Mucosa of rectum (tissue), 2 donors: ENCODE data around the gene MAP7D2.
"Not testable (repeated sequence)": the region's sequence is repeated elsewhere in the genome, so short reads cannot be mapped to it uniquely, and the experiment has no call there.

Experiments used
- H3K27ac ChIP-seq, 2 donors: one replicate each; pipeline ENCODE4 v1.7.0; 2013; ENCODE audit warnings: inconsistent platforms in 2 of 2, low read depth in 2 of 2, low read length in 2 of 2
- H3K27me3 ChIP-seq, 2 donors: one replicate each; pipeline ENCODE4 v1.7.0; 2013; ENCODE audit warnings: low read length in 2 of 2; ENCODE audit not compliant: control insufficient read depth in 2 of 2, insufficient read depth in 2 of 2
- H3K36me3 ChIP-seq, 2 donors: one replicate each; pipeline ENCODE4 v1.7.0; 2013; ENCODE audit warnings: low read length in 2 of 2; ENCODE audit not compliant: control insufficient read depth in 2 of 2, insufficient read depth in 2 of 2
- H3K4me1 ChIP-seq, 2 donors: one replicate each; pipeline ENCODE4 v1.7.0; 2013; ENCODE audit warnings: low read length in 2 of 2, mild to moderate bottlenecking in 1 of 2; ENCODE audit not compliant: control insufficient read depth in 2 of 2, insufficient read depth in 2 of 2
- H3K4me3 ChIP-seq, 2 donors: one replicate each; pipeline ENCODE4 v1.7.0; 2013; ENCODE audit warnings: low read length in 2 of 2
- H3K9ac ChIP-seq, 2 donors: one replicate each; pipeline ENCODE4 v1.7.0; 2013; ENCODE audit warnings: low read length in 2 of 2, low read depth in 1 of 2, mild to moderate bottlenecking in 1 of 2
- H3K9me3 ChIP-seq, 2 donors: one replicate each; pipeline ENCODE4 v1.7.0; 2013; ENCODE audit warnings: low read length in 2 of 2; ENCODE audit not compliant: control insufficient read depth in 2 of 2
- donor health status: healthy.
- donor health status: Normal muscosa, but diverticular disease.

Gene MAP7D2

DNA sequence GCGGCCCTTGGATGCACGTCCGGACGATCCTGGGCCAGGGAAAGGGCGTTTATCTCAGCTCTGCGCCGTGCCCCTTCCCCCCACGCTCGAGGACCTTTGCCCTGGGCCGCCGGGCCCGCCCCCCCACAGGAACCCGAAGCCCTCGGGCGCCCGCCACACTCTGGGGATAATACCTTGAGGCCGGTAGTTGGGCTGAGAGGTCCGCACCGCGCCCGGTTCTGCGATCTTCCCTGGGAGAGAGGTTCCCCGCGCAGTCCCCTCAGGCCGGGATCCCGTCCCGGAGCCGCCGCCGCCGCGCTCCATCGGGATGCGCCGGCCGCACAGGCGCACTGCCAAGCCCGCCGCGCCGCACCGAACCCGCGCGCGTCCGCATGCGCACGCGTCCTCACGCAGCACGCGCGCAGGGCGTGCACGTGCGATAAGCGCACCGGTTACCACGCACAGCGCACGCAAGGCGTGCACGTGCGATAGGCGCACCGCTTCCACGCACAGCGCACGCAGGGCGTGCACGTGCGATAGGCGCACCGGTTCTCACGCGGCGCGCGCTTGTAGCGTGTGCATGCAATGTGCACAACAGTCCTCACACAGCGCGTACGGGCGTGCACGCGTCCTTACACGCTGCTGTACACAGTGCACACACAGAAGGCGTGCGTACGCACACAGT lies at the start of gene MAP7D2:
MAP7D2 (minus strand) TSS at position 331 of the 664 bp plus-strand sequence; CDS start at position 303, 28 bp downstream.
- H3K4me3 ChIP-seq = peak within 1 kb of the TSS; percentile 20 to 26
- no peak within 1 kb of the TSS for H3K27ac ChIP-seq
- H3K27me3 ChIP-seq = peaks cover 7 to 11% of the 10 kb centered on the region in 2 donors
- H3K9me3 ChIP-seq = peaks cover 0 to 2% of the 10 kb centered on the region in 2 donors
- H3K36me3 ChIP-seq = no peaks in the 10 kb centered on the region
- peaks cover 0 to 3% of the 10 kb centered on the region in 2 donors for H3K4me1 ChIP-seq
- no peak within 1 kb of the TSS for H3K9ac ChIP-seq

DNA sequence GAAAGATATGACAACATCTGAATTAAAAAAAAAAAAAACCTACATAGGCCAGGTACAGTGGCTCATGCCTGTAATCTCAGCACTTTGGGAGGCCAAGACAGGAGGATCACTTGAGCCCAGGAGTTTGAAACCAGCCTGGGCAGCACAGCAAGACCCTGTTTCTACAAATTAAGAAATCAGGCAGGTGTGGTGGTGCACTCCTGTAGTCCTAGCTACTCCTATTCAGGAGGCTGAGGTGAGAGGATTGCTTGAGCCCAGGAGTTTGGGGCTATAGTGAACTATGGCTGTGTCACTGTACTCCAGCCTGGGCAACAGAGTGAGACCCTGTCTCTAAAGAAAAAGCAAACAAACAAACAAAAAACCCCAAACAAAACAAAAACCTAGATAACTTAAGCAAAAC lies 45.8 kb upstream of the MAP7D2 start:
- H3K36me3 ChIP-seq = peaks cover 8 to 21% of the 10 kb centered on the region in 2 donors
- not testable (repeated sequence) for H3K4me1 ChIP-seq, H3K27ac ChIP-seq, H3K4me3 ChIP-seq, H3K9ac ChIP-seq, H3K27me3 ChIP-seq, H3K9me3 ChIP-seq

DNA sequence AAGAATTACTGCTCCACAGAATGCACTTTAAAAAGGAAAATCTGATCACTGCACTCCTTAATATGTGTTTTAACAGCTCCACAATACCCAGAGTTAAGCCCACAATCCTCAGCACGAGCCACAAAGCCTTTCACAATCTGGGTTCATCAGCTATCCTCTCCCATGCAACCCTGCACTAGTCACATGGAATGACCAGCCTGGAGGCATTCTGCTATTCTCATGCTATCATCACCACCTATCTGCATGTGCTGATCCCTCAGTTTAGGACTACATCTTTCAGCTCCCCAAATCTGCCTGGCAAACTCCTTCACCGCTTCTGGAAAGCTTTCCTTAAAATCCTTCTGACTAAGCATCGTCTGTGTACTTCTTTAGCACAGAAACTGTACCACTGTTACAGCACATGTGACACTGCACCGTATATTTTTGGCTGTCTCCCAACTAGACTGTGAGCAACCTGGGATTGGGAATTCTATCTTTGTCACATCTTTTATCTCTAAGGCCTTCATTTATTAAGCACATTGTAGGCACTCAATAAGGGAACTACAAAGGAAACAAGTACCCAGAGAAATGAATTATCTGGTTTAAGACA lies 43.2 kb upstream of the MAP7D2 start:
- Histone ChIP-seq H3K27me3 (no peaks in the 10 kb centered on the region), H3K27ac (no peak overlapping the region), H3K4me1 (no peaks in the 10 kb centered on the region), H3K36me3 (peaks cover 19 to 20% of the 10 kb centered on the region in 2 donors), H3K9me3 (no peaks in the 10 kb centered on the region), H3K4me3 (no peak overlapping the region), H3K9ac (no peak overlapping the region)

DNA sequence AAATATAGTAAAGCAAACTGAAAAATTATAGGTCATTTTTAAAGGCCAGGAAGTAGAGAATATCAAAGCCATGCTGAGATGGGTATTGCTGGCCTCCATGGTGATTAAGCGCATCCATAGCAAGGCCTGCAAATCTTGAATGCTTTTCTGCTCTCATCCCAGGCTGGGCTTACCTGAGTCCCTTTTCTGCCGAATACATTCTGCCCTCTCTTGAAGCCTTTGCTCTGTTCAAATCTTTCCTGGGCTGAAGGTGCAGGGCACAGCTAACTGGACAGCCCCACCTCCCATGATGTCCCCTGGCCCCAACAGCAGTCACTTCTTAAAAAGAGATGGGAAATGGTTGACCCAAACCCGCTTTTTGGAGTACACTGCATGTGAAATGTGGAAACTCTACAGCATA lies 35.0 kb upstream of the MAP7D2 start:
- H3K27ac ChIP-seq = no peak overlapping the region
- no peak overlapping the region for H3K9ac ChIP-seq
- H3K9me3 ChIP-seq = no peaks in the 10 kb centered on the region
- no peaks in the 10 kb centered on the region for H3K27me3 ChIP-seq
- H3K4me3 ChIP-seq = no peak overlapping the region
- H3K4me1 ChIP-seq = no peaks in the 10 kb centered on the region
- H3K36me3 ChIP-seq = peaks cover 10 to 16% of the 10 kb centered on the region in 2 donors

DNA sequence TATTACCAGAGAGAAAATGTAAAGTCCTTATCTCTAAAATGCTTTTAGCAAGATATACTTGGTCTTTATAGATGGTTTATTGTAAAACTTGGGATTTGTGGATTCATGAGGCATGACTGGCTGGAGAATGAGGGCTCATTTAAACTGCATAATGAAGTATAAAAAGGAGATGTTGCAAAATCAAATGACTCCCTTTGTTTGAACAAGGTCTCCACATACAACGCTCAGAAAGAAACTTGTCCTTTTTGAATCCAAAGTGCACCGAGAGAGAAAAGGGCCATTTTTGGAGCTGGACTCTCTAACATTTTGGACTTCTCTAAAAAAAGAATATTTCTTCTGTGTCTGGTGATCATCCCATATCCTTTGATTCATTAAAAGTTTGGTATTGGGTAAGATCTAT lies 32.6 kb upstream of the MAP7D2 start:
- no peak overlapping the region for H3K27ac ChIP-seq
- no peak overlapping the region for H3K4me3 ChIP-seq
- H3K9ac ChIP-seq = no peak overlapping the region
- no peaks in the 10 kb centered on the region for H3K4me1 ChIP-seq
- no peaks in the 10 kb centered on the region for H3K9me3 ChIP-seq
- H3K36me3 ChIP-seq = peaks cover 2 to 6% of the 10 kb centered on the region in 2 donors
- H3K27me3 ChIP-seq = no peaks in the 10 kb centered on the region

DNA sequence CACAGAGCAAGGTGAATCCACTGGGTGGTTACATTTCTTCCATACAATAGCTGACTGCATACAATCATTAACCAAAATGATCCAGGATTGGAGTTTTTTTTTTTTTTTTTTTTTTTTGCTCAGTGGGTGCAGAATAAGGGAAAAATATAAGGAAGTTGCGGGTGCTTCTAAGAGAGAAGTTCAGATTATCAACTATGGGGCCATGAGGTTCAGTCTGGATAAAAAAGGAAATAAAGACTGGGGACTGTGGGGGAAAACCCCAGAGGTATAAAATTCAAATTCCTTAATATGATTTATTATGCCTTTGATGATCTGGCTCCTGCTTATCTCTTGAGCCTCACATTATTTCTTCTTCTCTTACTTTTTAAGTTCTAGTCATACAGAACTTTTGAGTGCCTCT lies 30.9 kb upstream of the MAP7D2 start:
- no peaks in the 10 kb centered on the region for H3K4me1 ChIP-seq
- H3K27ac ChIP-seq = no peak overlapping the region
- H3K9me3 ChIP-seq = no peaks in the 10 kb centered on the region
- no peaks in the 10 kb centered on the region for H3K27me3 ChIP-seq
- no peak overlapping the region for H3K4me3 ChIP-seq
- no peak overlapping the region for H3K9ac ChIP-seq
- peaks cover 1 to 2% of the 10 kb centered on the region in 2 donors for H3K36me3 ChIP-seq

DNA sequence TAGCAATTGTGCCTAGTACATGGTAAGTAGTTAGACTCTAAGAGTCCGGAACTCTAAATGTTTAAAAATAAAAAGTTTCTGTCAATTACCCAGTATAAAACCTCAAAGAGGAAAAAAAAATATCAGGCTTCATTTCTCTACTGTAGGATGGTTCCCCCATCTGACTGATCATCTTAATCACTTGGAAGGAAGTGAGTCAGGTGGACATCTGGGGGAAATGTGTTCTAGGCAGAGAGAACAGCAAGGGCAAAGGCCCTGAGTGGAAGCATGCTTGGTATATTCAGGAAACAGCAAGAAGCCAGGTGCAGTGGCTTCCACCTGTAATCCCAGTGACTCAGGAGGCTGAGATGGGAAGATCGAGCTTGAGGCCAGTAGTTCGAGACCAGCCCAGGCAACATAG lies 27.8 kb upstream of the MAP7D2 start:
- Histone ChIP-seq H3K9ac (no peak overlapping the region), H3K4me3 (no peak overlapping the region), H3K36me3 (no peaks in the 10 kb centered on the region), H3K9me3 (no peaks in the 10 kb centered on the region), H3K27me3 (no peaks in the 10 kb centered on the region), H3K27ac (no peak overlapping the region), H3K4me1 (peaks cover 3 to 6% of the 10 kb centered on the region in 2 donors)

DNA sequence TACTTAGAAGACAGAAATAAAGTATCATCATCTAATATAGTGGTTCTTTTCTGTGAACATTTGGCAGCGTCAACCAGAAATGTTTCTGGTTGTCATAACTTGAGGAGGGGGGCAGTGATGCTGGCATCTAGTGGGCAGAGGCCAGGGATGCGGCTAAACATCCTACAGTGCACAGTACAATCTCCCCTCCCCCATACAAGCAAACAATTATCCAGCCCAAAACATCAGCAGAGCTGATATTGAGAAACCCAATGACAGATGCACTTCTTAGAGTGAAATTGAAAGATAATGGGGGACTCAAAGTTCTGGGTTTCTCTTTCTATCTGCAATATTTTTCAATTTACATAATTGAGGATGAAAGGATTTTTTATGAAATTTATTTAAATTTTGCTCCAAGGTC lies 26.9 kb upstream of the MAP7D2 start:
- Histone ChIP-seq H3K27me3 (no peaks in the 10 kb centered on the region), H3K27ac (no peak overlapping the region), H3K4me3 (no peak overlapping the region), H3K9me3 (no peaks in the 10 kb centered on the region), H3K4me1 (peaks cover 6 to 9% of the 10 kb centered on the region in 2 donors), H3K9ac (no peak overlapping the region), H3K36me3 (no peaks in the 10 kb centered on the region)

DNA sequence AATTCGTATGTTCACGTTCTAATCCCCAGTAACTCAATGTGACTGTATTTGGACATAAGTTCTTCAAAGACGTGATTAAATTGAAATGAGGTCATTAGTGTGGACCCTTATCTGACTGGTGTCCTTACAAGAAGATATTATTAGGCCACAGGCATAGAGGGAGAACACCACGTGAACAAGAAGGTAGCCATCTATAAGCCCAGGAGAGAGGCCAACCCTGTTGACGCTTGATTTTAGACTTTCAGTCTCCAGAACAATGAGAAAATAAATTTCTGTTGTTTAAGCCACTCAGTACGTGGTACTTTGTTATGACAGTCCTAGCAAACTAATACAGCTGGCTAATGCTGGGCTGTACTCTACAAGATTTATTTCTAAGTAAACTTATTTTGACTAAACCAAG lies 26.4 kb upstream of the MAP7D2 start:
- H3K9ac ChIP-seq = no peak overlapping the region
- no peaks in the 10 kb centered on the region for H3K9me3 ChIP-seq
- H3K27ac ChIP-seq = no peak overlapping the region
- H3K27me3 ChIP-seq = no peaks in the 10 kb centered on the region
- H3K4me3 ChIP-seq = no peak overlapping the region
- H3K36me3 ChIP-seq = peaks cover 0 to 1% of the 10 kb centered on the region in 2 donors
- peaks cover 6 to 9% of the 10 kb centered on the region in 2 donors for H3K4me1 ChIP-seq

DNA sequence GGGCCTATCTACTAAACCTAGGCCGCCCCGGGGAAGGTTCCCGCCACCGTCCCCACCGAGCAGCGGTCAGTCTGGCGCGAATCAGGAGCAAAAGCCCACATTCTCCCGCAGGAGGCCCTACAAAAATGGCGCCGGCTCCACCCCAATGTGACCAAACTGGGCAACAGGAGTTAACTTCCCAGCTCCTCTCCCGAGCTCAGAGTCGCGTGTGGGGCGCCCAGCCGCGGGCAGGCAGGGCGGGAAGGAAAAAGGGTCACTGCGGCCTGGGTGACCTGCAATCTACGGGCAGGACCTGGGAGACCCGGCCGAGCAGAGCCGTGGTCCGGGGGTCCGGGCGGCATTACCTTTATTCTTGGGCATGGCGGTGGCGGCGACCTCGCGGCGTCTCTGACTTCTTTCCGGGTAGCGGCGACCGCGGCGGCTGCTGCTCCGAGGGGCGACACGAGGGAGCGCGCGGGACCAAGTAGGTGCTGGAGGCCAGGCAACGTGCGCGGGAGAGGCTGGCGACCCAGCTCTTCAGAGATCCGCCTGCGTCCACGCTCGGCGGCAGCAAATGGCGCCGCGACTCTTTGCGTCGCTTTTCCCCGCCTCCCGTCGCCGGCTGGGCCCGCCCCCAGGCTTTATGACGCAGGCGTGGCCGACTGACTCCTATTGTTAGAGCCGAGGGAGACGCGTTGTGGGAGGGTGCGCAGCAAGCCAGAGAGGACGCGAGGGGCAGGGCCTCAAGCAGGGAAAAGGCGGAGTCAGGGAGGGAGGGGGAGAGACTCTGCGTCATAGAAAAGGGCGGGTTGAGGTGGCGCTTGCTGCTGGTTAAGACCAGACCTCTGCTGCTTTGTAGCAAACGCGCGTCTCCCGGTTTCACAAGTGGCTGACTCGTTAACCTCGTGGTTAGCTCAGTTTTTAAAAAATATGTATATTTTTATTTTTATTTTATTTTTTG lies 24.8 kb upstream of the MAP7D2 start, which contains the start of gene EIF1AX:
EIF1AX (minus strand) TSS at position 558 of the 940 bp plus-strand sequence; CDS start at position 360, 198 bp downstream.
- H3K9ac ChIP-seq = peak within 1 kb of the TSS; percentile 81 to 93
- peak within 1 kb of the TSS; percentile 87 to 89 for H3K27ac ChIP-seq
- peaks cover 7 to 10% of the 10 kb centered on the region in 2 donors for H3K36me3 ChIP-seq
- no peaks in the 10 kb centered on the region for H3K9me3 ChIP-seq
- no peaks in the 10 kb centered on the region for H3K27me3 ChIP-seq
- peaks cover 6 to 9% of the 10 kb centered on the region in 2 donors for H3K4me1 ChIP-seq
- H3K4me3 ChIP-seq = peak within 1 kb of the TSS; percentile 84 to 88
